ENCODE results near the gene SLC9C2.

- TF ChIP-seq EZH2phosphoT487 (IDR thresholded peaks at IDR 0.05; ENCODE audit: borderline replicate concordance, low read length) = no peak
- no peak for TF ChIP-seq CTCF (conservative IDR thresholded peaks at IDR 0.05; ENCODE audit: low read depth, low read length)
Measured at GRCh38 chr1:173508541-173508940, 94.3 kb downstream of the SLC9C2 start.
